HEK293T (cell line): ENCODE data around the gene AMIGO1.

Source experiments
- CTCF ChIA-PET: fragments of 350-600 bp; formaldehyde crosslinking; extraction: SDS; loops from one replicate; lab custom pipeline; 2021; ENCODE audit warnings: antibody characterized with exemption, inconsistent platforms; lab: Yijun Ruan, JAX
- POLR2A ChIA-PET: fragments of 350-600 bp; formaldehyde crosslinking; extraction: SDS; loops from one replicate; lab custom pipeline; 2020; ENCODE audit warnings: antibody characterized with exemption, inconsistent platforms; lab: Yijun Ruan, JAX
- DNase-seq: peaks from one replicate; pipeline ENCODE4 v3.0.0; 2012; ENCODE audit warnings: mixed read lengths; ENCODE audit errors: extremely low spot score
- ARNT ChIP-seq: fragments of 450-650 bp; IDR thresholded peaks from 2 replicates; pipeline ENCODE4 v1.6.1; 2017; ENCODE audit warnings: mild to moderate bottlenecking
- BHLHE40 ChIP-seq: fragments of 450-650 bp; IDR thresholded peaks from 2 replicates; pipeline ENCODE4 v1.6.1; 2016; ENCODE audit warnings: mild to moderate bottlenecking, moderate library complexity, borderline replicate concordance
- CTBP1 ChIP-seq: fragments of 450-650 bp; IDR thresholded peaks from 2 replicates; pipeline ENCODE4 v1.6.1; 2016; ENCODE audit warnings: borderline replicate concordance
- ELF4 ChIP-seq: fragments of 450-650 bp; IDR thresholded peaks from 2 replicates; pipeline ENCODE4 v1.6.1; 2017; ENCODE audit warnings: antibody characterized with exemption
- FOXA1 ChIP-seq: fragments of 450-650 bp; IDR thresholded peaks from 2 replicates; pipeline ENCODE4 v1.6.1; 2016; ENCODE audit warnings: mild to moderate bottlenecking
- FOXK2 ChIP-seq: fragments of 450-650 bp; IDR thresholded peaks from 2 replicates; pipeline ENCODE4 v1.6.1; 2016; ENCODE audit warnings: mild to moderate bottlenecking
- FOXM1 ChIP-seq: fragments of 450-650 bp; IDR thresholded peaks from 2 replicates; pipeline ENCODE4 v1.6.1; 2017; ENCODE audit warnings: mild to moderate bottlenecking, borderline replicate concordance
- HDGF ChIP-seq: fragments of 450-650 bp; IDR thresholded peaks from 2 replicates; pipeline ENCODE4 v1.6.1; 2017; ENCODE audit warnings: antibody characterized with exemption, borderline replicate concordance
- L3MBTL2 ChIP-seq: fragments of 450-650 bp; conservative IDR thresholded peaks from 2 replicates; pipeline ENCODE4 v1.6.1; 2016; ENCODE audit warnings: mild to moderate bottlenecking
- LEF1 ChIP-seq: fragments of 450-650 bp; IDR thresholded peaks from 2 replicates; pipeline ENCODE4 v1.6.1; 2017; ENCODE audit warnings: mild to moderate bottlenecking, borderline replicate concordance
- NFRKB ChIP-seq: fragments of 450-650 bp; IDR thresholded peaks from 2 replicates; pipeline ENCODE4 v1.6.1; 2016; ENCODE audit warnings: mild to moderate bottlenecking, moderate library complexity
- PKNOX1 ChIP-seq: fragments of 450-650 bp; IDR thresholded peaks from 2 replicates; pipeline ENCODE4 v1.6.1; 2016
- SP1 ChIP-seq: fragments of 450-650 bp; IDR thresholded peaks from 2 replicates; pipeline ENCODE4 v1.6.1; 2017
- SUZ12 ChIP-seq: fragments of 450-650 bp; IDR thresholded peaks from 2 replicates; pipeline ENCODE4 v1.6.1; 2016; ENCODE audit warnings: mild to moderate bottlenecking
- TARDBP ChIP-seq: fragments of 450-650 bp; IDR thresholded peaks from 2 replicates; pipeline ENCODE4 v1.6.1; 2016
- ZNF384 ChIP-seq: fragments of 450-650 bp; IDR thresholded peaks from 2 replicates; pipeline ENCODE4 v1.6.1; 2016

The AMIGO1 gene

GRCh38 chr1:109501644-109502363 is 7.7 kb downstream of the AMIGO1 start:
- ChIA-PET POLR2A (no interaction called here), CTCF (interaction anchor here (1.5 kb wide), 1 partner anchor 11 kb away, joined by 4 read pairs; no protein-coding TSS in a partner anchor)
- no peak for DNase-seq

GRCh38 chr1:109500941-109501381 is 8.6 kb downstream of the AMIGO1 start:
- no peak for TF ChIP-seq ELF4
- TF ChIP-seq SP1 = no peak
- TF ChIP-seq FOXA1 = no peak
- TF ChIP-seq NFRKB = no peak
- no peak for TF ChIP-seq HDGF
- TF ChIP-seq ZNF384 = no peak
- no peak for TF ChIP-seq PKNOX1
- no peak for TF ChIP-seq SUZ12
- TF ChIP-seq FOXK2 = no peak
- no peak for DNase-seq
- CTCF ChIA-PET = interaction anchor here (1.2 to 9.8 kb wide), 2 partner anchors 9 to 31 kb away, joined by 3 to 115 read pairs; partner anchors contain the start of gene AMIGO1
- POLR2A ChIA-PET = no interaction called here

More at GRCh38 chr1:109501644-109502363, 7.7 kb downstream of the AMIGO1 start:
- TF ChIP-seq FOXM1 (no peak), ARNT (no peak), FOXK2 (no peak), L3MBTL2 (no peak), SP1 (no peak), HDGF (no peak), LEF1 (no peak), ELF4 (no peak), TARDBP (no peak), CTBP1 (no peak), SUZ12 (no peak), PKNOX1 (no peak), FOXA1 (no peak), NFRKB (no peak), BHLHE40 (no peak)

GRCh38 chr1:109499661-109500536 is 9.6 kb downstream of the AMIGO1 start:
- DNase-seq = peak; percentile 58
- ChIA-PET POLR2A (interaction anchor here (1.0 to 1.2 kb wide), 2 partner anchors 31 to 33 kb away, joined by 3 to 4 read pairs; no protein-coding TSS in a partner anchor), CTCF (interaction anchor here (1.2 to 9.8 kb wide), 4 partner anchors 10 to 32 kb away, joined by 3 to 115 read pairs (median 6); partner anchors contain the start of gene AMIGO1)
- TF ChIP-seq BHLHE40 (no peak), FOXM1 (no peak), L3MBTL2 (no peak), HDGF (no peak), ELF4 (no peak), NFRKB (no peak), CTBP1 (no peak), FOXA1 (no peak), ARNT (no peak), ZNF384 (no peak), LEF1 (no peak)

- ChIA-PET POLR2A (interaction anchor here (1.2 kb wide), 1 partner anchor 31 kb away, joined by 4 read pairs; no protein-coding TSS in a partner anchor), CTCF (interaction anchor here (0.6 to 9.8 kb wide), 7 partner anchors 9 to 103 kb away, joined by 3 to 115 read pairs (median 5); no protein-coding TSS in a partner anchor)
- DNase-seq = no peak
- no peak for TF ChIP-seq TARDBP
- no peak for TF ChIP-seq PKNOX1
- no peak for TF ChIP-seq CTBP1
- TF ChIP-seq SUZ12 = no peak
- TF ChIP-seq FOXM1 = no peak
- no peak for TF ChIP-seq ELF4
- TF ChIP-seq L3MBTL2 = no peak
- TF ChIP-seq HDGF = no peak
- no peak for TF ChIP-seq BHLHE40
- no peak for TF ChIP-seq ARNT
- TF ChIP-seq FOXA1 = no peak
- TF ChIP-seq FOXK2 = no peak
- TF ChIP-seq NFRKB = no peak
- no peak for TF ChIP-seq LEF1
These were observed 10.4 kb downstream of the AMIGO1 start for GRCh38 chr1:109499081-109499480.

- ChIA-PET CTCF (interaction anchor here (0.6 to 9.8 kb wide), 9 partner anchors 10 to 99 kb away, joined by 3 to 115 read pairs (median 5); partner anchors contain the start of gene AMIGO1), POLR2A (interaction anchor here (1.8 kb wide), 1 partner anchor 284 kb away, joined by 5 read pairs; the partner anchor contains the start of gene SARS1)
- peak; percentile 74 for DNase-seq
- TF ChIP-seq BHLHE40 = no peak
These were observed 11.2 kb downstream of the AMIGO1 start for GRCh38 chr1:109498161-109498801.
